Heart left ventricle (tissue), 16 donors: ENCODE results near the gene NALCN. TPM values are rescaled to one million over a fixed set of nuclear protein-coding genes. Genes with fewer than 3 reads are reported as not detected.
A peak's percentile ranks its signal among the peaks of the same experiment; 100 is the strongest.

Experiments
- ATAC-seq, 4 donors: fragments of 200-7000 bp; cut with Tn5 transposase; one replicate each; pipeline ENCODE4 v1.9.1; 2020 to 2022; ENCODE audit warnings: moderate library complexity in 4 of 4, mild to moderate bottlenecking in 3 of 4, moderate number of reproducible peaks in 1 of 4
- DNase-seq, 5 donors: peaks; one replicate each; pipeline ENCODE4 v3.0.0-alpha.2; 2020
- H3K27ac ChIP-seq, 12 donors: fragments of 200-600 bp; sonication (generic) in 4 of 12; one replicate each; pipeline versions ENCODE4 v1.5.0 to v1.8.0; 2016 to 2022; ENCODE audit warnings: mild to moderate bottlenecking in 2 of 12
- H3K27me3 ChIP-seq, 9 donors: fragments of 200-600 bp; sonication (generic) in 2 of 9; one replicate each; pipeline versions ENCODE4 v1.5.1 to v1.8.0; 2016 to 2022; ENCODE audit warnings: mild to moderate bottlenecking in 3 of 9
- H3K36me3 ChIP-seq, 9 donors: fragments of 200-600 bp; sonication (generic) in 2 of 9; one replicate each; pipeline versions ENCODE4 v1.5.0 to v1.8.0; 2018 to 2022; ENCODE audit warnings: mild to moderate bottlenecking in 2 of 9
- H3K4me1 ChIP-seq, 12 donors: fragments of 200-600 bp; sonication (generic) in 4 of 12; one replicate each; pipeline versions ENCODE4 v1.5.0 to v1.8.0; 2016 to 2022; ENCODE audit warnings: mild to moderate bottlenecking in 3 of 12
- H3K4me3 ChIP-seq, 12 donors: fragments of 200-600 bp; sonication (generic) in 4 of 12; one replicate each; pipeline versions ENCODE4 v1.5.0 to v1.8.0; 2017 to 2022; ENCODE audit warnings: mild to moderate bottlenecking in 9 of 12, moderate library complexity in 4 of 12
- H3K9me3 ChIP-seq, 12 donors: fragments of 200-600 bp; sonication (generic) in 4 of 12; one replicate each; pipeline versions ENCODE4 v1.5.0 to v1.8.0; 2016 to 2022; ENCODE audit warnings: mild to moderate bottlenecking in 1 of 12
- CTCF ChIP-seq, 12 donors: fragments of 200-600 bp; sonication (generic) in 4 of 12; IDR thresholded peaks; one replicate each; pipeline versions ENCODE4 v1.5.0 to v1.8.0; 2018 to 2022; ENCODE audit warnings: antibody characterized with exemption in 12 of 12, mild to moderate bottlenecking in 5 of 12
- POLR2A ChIP-seq, 2 donors: fragments of 450-650 bp; IDR thresholded peaks; one replicate each; pipeline ENCODE4 v1.6.1; 2017; ENCODE audit warnings: antibody characterized with exemption in 2 of 2, mild to moderate bottlenecking in 2 of 2, moderate library complexity in 2 of 2
- whole genome bisulfite sequencing, 4 donors: extraction: QIAGEN DNeasy Blood & Tissue Kit in 2 of 4; methylation state at CpG; one replicate each; pipeline versions ENCODE4 v1.1.5 to v1.1.7; 2013 to 2018; 5-methylcytosine and 5-hydroxymethylcytosine counted together
- intact Hi-C, 10 donors: fragments of 100-400 bp; cut with DNase I; formaldehyde crosslinking; loops; one replicate each; pipeline versions ENCODE4 v1.11.1 to v1.14.2; 2022
- polyA plus RNA-seq, 2 donors: library from polyadenylated mRNA; stranded (reverse); fragments of 200-250 nt; gene quantifications; one replicate each; pipeline ENCODE4 v1.2.3, GENCODE V29; 2013
- total RNA-seq, 9 donors: library from RNA; depleted of rRNA in 2 of 9; stranded (reverse); fragments of >200 nt in 2 of 9; fragmentation: NEBNext Ultra II Directional in 3 of 9; extraction: Animal tissue kit (Norgen Biotek cat#: 25700) in 3 of 9; gene quantifications; one replicate each; pipeline versions ENCODE4 v1.1.0 to v1.2.4, GENCODE V29; 2016 to 2023
- donor health status: ischemic (EF 13 %, LVEDD 7.1; RV severe dilation, severe dysfunction).
- donor health status: healthy with polysubstance abuse.
- donor health status: DM: no; HTN: yes; CAD: no.
- donor health status: DM: no; HTN: no; CAD: no.
- donor health status: ischemic (EF 25% LVEDD 6.9; RV normal size, moderate dysfunction).
- donor health status: ischemic (EF 25% LVEDD 5.7; RV mildly dilated, moderate dysfunction).
- donor health status: healthy.
- donor health status: DM: yes; HTN: yes; CAD: no.
- donor health status: ischemic (EF 35%, LVEDD 5.7; RV mildly dilated, moderate dysfunction).
- donor health status: nonischemic (EF 11% LVEDD 7.7; RV severe dilation, severe dysfunction).
- donor health status: DM: yes; HTN: yes; CAD: no.
- donor health status: PGD.
- donor health status: ischemic (EF 29% LVEDD 5.4; RV normal size, mild dysfunction).
- donor health status: nonischemic (EF 23%, LVEDD 6.1; RV moderate dilation, normal function).

The NALCN gene
- total and polyA plus RNA-seq, 11 donors: 1.9 to 11.4 (median 6.8) TPM; not detected in 1

DNA sequence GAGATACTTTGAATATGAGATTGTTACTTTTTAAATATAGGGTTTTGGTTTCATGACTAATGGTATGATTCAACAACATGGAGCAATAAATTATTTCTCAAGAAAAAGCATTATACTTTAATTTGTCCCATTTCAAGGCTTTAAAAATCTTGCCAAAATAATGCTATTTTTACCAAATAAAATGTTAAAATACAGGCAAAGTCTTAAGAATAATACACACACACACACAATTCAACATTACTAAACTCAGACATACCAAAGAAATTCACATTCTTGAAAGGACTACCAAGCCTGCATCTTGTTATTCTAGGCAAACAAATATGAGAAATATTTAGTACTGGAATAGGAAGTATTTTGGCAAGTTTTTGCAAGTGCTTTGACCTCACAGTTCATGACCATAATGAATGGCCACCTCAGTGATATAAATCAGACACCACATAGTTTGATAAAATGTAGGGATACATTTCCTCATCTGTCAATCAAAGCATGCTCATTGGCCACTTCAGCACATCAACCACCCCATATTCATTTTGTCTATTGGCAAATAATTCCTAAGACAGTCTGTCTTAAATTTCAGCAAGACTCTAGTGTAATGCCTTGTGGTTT lies 107.2 kb downstream of the NALCN start:
- no peaks in the 10 kb centered on the region for H3K9me3 ChIP-seq
- no peaks in the 10 kb centered on the region for H3K36me3 ChIP-seq
- no peak overlapping the region for H3K4me3 ChIP-seq
- TF ChIP-seq POLR2A (IDR thresholded peaks at IDR 0.05) (no peak), CTCF (IDR thresholded peaks at IDR 0.05) (no peak)
- DNase-seq (no peak), ATAC-seq (no peak)
- peak overlapping the region in 2 of 12 donors; percentile 28 to 44 for H3K27ac ChIP-seq
- H3K27me3 ChIP-seq: no peaks in the 10 kb centered on the region
- intact Hi-C loops: no loop called here
- H3K4me1 ChIP-seq: peaks cover 0 to 7% (median 0%) of the 10 kb centered on the region in 12 donors

- TF ChIP-seq POLR2A (IDR thresholded peaks at IDR 0.05): no peak
- TF ChIP-seq CTCF (IDR thresholded peaks at IDR 0.05): no peak
- DNase-seq: no peak
- H3K9me3 ChIP-seq: no peaks in the 10 kb centered on the region
- H3K4me1 ChIP-seq: peaks cover 0 to 7% (median 0%) of the 10 kb centered on the region in 12 donors
- intact Hi-C loops: no loop called here
- no peak for ATAC-seq
- no peaks in the 10 kb centered on the region for H3K27me3 ChIP-seq
- 65 to 76% (median 67%) methylated on average over 4 of the region's 4 CpGs for WGBS, 4 donors
- no peaks in the 10 kb centered on the region for H3K36me3 ChIP-seq
- no peak overlapping the region for H3K4me3 ChIP-seq
- peak overlapping the region in 2 of 12 donors; percentile 26 to 44 for H3K27ac ChIP-seq
Measured at GRCh38 chr13:101308247-101309013, 107.9 kb downstream of the NALCN start.

DNA sequence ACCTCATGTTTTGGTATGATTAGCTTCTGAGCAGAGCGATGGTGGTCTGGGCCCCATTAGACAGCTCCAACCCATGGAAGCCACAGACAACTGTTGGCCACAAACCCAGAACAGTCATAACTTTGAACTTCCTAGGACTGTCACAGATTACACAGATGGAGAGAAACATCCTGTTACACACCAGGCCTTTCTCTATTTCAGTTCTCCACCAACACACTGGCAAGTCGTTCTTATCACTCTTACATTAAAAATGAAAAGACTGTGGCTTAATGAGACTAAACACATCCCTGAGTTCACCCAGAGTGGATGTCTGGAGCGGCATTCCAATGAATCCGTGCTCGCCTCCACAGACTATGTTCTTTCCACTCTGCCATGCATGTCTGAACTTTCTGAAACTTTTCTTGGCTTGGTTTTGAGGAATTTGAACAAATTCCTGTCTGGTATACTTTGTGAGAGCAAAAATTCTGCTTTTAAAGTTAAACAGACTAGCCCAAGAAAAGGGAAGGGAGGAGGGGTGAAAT lies 109.1 kb downstream of the NALCN start:
- no peak overlapping the region for H3K4me3 ChIP-seq
- H3K4me1 ChIP-seq: peaks cover 0 to 7% (median 0%) of the 10 kb centered on the region in 12 donors
- TF ChIP-seq POLR2A (IDR thresholded peaks at IDR 0.05) (no peak), CTCF (IDR thresholded peaks at IDR 0.05) (no peak)
- intact Hi-C loops: no loop called here
- peak overlapping the region in 2 of 12 donors; percentile 26 to 70 for H3K27ac ChIP-seq
- ATAC-seq: peak in 2 of 4 donors; percentile 11 to 38
- H3K27me3 ChIP-seq: no peaks in the 10 kb centered on the region
- peak in 1 of 5 donors; percentile 23 for DNase-seq
- H3K9me3 ChIP-seq: no peaks in the 10 kb centered on the region
- 66 to 76% (median 69%) methylated on average over 5 of the region's 5 CpGs for WGBS, 4 donors
- H3K36me3 ChIP-seq: no peaks in the 10 kb centered on the region

DNA sequence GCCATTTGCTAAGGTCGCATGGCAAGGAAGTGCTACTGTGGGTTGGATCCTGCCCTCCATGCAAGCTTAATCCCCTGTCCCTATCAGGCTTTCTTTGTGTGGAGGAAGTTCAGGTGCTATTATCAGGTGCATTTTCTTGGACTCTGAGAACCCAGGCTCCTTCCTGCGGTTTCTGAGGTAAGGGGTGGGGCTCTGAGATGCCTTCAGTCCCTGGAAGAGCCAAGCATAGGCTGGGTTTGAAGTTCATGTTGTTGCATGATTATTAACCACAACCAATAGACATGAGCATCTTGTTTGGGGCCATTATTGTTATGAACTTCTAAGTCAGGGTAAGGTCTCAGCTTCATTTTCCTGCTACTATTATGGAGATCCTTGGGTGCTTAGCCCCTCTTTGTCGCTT lies 109.5 kb downstream of the NALCN start:
- Histone ChIP-seq H3K4me3 (no peak overlapping the region), H3K9me3 (no peaks in the 10 kb centered on the region), H3K27ac (peak overlapping the region in 2 of 12 donors; percentile 26 to 70), H3K27me3 (no peaks in the 10 kb centered on the region), H3K4me1 (peaks cover 0 to 7% (median 0%) of the 10 kb centered on the region in 12 donors), H3K36me3 (no peaks in the 10 kb centered on the region)
- no peak for ATAC-seq
- DNase-seq: no peak
- WGBS, 4 donors: 55 to 83% (median 69%) methylated on average over 3 of the region's 3 CpGs
- TF ChIP-seq CTCF (IDR thresholded peaks at IDR 0.05): no peak
- TF ChIP-seq POLR2A (IDR thresholded peaks at IDR 0.05): no peak
- intact Hi-C loops: no loop called here
